HG02840 (cell line): Measurements from ENCODE around the gene APBB2.
"Not testable (repeated sequence)": the region's sequence is repeated elsewhere in the genome, so short reads cannot be mapped to it uniquely, and the experiment has no call there.

Experiments used
- ATAC-seq: cut with Tn5 transposase; IDR thresholded peaks from one replicate; pipeline ENCODE4 v1.9.1; 2021; ENCODE audit warnings: mild to moderate bottlenecking, moderate library complexity, moderate number of reproducible peaks; ENCODE audit not compliant: unreplicated experiment, low FRiP score

Gene APBB2

GRCh38 chr4:40842725-40843423 is 371.5 kb downstream of the APBB2 start:
- ATAC-seq, result no peak

DNA sequence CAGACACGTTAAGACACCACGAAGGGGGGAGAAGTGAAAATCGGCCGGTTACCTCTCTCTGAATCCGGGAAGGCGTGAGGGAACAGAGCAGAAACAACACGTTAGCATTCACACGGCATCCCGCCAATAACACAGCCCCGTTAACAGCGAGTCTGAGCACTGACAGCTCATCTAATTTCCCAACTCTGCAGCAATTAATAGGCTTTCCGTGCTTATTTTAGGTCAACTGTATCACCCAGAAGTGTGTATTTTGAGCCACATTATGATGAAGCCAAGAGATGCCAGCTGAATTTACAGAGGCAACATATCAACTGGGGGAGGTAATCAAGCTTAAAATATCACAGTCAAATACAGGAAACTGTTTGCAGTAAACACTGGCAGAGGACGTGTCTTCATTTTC is 372.0 kb downstream of the APBB2 start:
- no peak for ATAC-seq

DNA sequence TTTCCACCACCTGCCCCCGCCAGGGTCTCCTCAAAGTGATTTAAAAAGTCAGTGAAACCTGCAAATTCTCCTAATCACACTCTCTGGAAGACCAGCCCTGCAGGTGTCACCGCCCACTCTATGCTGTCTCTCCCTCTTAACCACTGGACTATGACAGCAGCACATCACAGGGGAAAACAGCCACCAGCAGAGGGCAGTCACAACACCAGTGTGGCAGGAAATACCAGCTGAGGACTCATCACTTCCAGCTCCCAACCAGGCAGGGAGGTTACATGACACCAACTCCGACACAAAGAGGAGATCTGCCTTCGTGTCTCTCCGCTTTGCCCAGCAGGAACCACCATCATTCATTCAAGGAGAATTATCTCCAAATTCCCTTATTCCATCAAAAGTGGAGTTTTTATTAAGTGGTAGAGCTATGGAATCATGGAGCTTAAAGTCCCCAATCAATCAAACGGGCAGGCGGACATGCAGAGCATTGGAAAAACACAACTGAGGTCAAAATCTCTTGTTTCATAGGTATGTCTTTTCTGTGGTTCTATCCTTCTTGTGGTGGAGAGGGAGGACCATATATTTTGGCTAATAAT is 373.3 kb downstream of the APBB2 start:
- peak; percentile 60 for ATAC-seq

GRCh38 chr4:40840255-40840984 is 373.9 kb downstream of the APBB2 start:
- ATAC-seq, result peak; percentile 32

DNA sequence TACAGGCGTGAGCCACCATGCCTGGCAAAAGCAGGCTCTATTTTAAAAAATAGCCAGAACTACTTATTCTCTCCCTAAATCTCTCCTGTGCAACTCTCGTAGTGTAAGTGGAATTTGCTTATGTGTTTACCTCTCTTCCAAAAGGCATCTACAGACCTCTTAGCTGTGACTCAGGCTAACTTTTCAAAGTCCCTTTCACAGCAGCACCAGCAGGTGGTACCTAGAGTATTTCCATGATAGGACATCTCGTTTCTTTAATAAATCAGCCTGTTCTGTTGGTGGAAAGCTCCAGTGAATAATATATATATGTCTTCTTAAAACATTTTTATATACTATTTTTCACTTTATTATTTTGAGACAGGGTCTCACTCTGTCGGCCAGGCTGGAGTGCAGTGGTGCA is 375.6 kb downstream of the APBB2 start:
- no peak for ATAC-seq

- ATAC-seq, result no peak
Observed at GRCh38 chr4:40837094-40837870, 377.1 kb downstream of the APBB2 start.

DNA sequence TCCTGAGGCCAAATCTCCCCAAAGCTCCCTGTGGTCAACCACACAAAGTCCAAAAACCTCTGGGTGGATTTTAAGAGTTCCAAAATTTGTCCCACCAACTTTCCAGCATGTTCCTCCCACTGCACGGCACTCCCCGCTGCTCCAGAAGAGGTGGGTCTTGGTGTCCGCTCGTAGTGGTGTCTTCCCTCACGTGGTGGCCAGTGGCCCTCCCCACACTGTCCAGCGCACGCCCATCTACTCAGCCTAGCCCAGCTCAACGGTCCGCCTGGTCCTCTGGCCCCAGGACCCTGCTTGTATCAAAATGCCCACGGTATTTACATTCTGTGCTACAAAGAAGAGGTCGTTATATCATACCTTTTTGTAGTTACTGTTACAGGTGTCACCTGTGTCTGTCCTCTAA is 381.1 kb downstream of the APBB2 start:
- no peak for ATAC-seq

DNA sequence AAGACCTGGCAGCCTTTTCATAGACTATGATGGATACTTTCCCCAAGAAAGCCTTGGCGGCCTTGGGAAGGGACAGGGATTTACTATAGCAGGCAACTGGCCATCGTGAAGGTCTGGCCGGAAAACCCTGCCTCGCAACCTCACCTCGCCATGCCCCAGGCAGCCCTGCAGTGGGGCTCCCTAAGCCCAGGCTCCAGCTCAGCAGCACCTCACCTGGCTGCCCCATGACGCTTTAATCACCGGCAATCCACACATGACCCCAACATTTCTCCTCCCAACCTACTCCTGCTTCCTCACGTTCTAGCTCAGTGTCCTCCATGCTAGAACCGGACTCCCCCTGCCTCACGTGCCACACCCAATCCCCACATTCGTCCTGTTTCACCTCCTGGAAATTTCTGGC is 382.2 kb downstream of the APBB2 start:
- ATAC-seq, result no peak

- no peak for ATAC-seq
Observed at GRCh38 chr4:40831146-40831907, 383.0 kb downstream of the APBB2 start.

DNA sequence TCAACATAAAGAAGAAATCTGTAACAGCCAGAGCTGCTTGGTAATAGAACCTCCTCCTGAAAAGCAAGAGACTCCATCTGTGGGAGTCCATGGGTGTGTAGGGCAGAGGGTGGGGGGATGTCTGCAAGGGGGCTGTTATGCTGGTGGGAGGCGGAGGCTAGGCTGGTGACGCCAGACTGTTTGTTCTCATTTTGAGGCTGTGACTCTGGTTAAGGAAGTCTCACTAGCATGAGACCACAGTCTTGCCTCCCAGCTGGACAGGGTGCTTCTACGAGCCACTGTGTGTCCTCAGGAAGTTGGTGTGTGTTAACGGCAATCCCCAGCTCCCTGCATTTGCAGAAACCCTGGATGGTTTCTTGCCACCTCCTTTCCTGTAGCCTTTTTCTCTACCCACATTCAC is 384.8 kb downstream of the APBB2 start:
- ATAC-seq, result no peak

GRCh38 chr4:40828661-40829060 is 385.7 kb downstream of the APBB2 start:
- ATAC-seq, result no peak

DNA sequence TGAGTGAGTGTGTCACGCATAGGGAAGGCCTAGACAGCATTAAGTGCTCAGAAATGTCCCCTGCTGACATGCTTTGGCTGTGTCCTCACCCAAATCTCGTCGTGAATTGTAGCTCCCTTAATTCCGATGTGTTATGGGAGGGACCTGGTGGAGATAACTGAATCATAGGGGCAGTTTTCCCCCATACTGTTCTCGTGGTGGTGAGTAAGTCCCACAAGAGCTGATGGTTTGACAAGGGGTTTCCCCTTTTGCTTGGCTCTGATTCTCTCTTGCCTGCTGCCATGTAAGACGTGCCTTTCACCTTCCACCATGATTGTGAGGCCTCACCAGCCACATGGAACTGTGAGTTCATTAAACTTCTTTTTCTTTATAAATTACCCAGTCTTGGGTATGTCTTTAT is 386.6 kb downstream of the APBB2 start:
- no peak for ATAC-seq

GRCh38 chr4:40826821-40827220 is 387.5 kb downstream of the APBB2 start:
- no peak for ATAC-seq

GRCh38 chr4:40825014-40825838 is 389.1 kb downstream of the APBB2 start:
- ATAC-seq, result no peak

- ATAC-seq, result no peak
Observed at GRCh38 chr4:40822420-40823166, 391.7 kb downstream of the APBB2 start.

DNA sequence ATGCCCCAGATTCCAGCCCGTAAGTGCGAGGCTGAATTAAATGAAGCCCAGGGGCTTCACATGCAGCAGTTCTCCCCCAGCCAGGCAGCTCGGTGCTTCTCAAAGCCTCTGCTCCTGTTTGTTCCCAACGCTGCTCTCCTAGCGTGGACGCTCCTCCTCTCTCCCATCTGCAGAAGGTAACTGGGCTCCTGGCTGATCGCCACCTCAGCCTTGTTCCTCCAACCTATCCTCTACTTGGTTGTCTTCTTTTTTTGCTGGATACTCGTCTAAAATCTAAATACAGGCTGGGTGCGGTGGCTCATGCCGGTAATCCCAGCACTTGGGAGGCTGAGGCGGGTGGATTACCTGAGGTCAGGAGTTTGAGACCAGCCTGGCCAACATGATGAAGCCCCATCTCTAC is 394.2 kb downstream of the APBB2 start:
- ATAC-seq, result no peak

DNA sequence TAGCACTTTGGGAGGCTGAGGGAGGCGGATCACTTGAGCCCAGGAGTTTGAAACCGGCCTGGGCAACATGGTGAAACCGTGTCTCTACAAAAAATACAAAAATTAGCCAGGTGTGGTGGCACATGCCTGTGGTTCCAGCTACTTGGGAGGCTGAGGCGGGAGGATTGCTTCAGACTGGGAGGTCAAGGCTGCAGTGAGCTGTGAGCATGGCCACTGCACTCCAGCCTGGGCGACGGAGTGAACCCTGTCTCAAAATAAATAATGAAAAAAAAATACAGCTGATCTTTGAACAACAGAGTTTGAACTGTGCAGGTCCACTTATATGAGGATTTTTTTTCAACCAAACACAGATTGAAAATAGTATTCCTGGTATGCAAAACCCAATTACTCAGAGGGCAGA is 397.2 kb downstream of the APBB2 start:
- ATAC-seq, result not testable (repeated sequence)

DNA sequence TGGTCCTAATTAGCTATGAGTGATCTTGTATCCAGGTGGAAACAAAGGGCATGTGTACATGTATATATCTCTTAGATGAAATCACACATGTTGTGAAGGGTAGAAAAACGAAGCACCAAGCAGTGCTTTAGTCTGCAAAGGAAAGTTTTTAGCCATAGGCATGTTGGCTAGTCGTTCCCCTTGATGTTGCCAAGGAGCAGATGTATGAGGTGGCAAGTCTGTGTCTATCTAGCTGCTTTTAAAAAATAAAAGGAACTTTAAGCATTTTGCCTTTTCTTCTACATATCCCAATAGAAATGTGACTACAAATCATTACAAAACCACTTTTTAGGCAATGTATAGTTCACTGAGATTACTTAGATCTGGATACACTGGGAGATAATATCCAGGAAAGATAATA is 401.5 kb downstream of the APBB2 start:
- no peak for ATAC-seq

- ATAC-seq, result no peak
Observed at GRCh38 chr4:40812386-40812785, 402.0 kb downstream of the APBB2 start.
